Brain pericyte (primary cell): ENCODE measurements around the gene NRXN3.

Experiments
- DNase-seq: peaks from one replicate; pipeline ENCODE4 v3.0.0-alpha.2; 2012; ENCODE audit warnings: low read depth, low spot score

The NRXN3 gene

DNA sequence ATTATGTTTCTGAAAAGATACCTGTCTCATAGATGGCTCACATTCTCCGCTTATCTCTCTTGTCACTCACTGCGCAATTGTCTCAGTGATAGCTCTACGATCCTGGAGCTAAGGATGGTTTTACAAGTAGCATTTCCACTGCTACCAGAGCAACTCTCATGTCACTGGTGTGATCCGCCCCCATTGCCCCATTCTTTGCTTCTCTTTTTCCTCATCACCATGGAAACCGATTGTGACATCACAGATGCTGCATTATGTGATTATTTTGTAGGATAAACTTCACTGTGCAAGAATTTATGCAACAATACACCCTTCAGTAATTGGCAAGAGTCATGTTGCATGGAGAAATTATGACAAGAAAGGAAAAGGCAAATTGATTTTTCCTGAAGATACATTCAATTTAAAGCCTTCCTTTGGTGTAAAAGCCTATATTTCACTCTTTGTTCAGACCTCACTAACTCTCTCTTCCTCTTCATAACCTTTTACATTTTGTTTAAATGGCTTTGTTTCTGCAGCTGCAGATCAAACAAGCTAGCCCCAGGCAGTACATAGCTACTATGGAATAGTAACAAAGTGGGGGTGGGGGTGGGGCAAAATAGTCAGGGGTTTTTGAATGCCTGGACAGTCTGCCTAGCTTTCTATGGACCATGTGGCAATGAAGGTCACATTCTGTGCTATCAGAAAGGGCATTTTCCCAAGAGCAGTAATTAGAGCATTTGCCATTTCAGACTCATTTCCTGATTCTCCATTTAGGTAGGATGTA is 539.8 kb downstream of the NRXN3 start:
- DNase-seq, result no peak

DNA sequence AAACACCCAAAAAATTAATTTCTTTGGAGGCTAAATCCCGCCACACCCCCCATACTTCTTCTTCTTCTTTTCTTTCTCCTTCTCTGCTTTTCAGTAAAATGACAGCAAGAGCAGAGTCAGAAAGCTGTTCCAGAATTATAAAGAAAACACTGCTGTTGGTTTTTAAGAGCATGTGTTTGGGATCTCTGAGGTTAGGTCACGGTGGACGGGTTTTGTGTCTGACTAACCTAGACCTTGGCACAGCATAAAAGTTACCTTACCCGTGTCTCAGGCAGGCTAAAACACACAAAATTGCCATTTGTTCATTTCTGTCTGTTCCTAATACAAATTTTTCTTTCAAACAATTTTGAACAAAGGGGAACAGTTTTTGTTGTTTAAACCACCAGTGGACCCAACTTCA is 540.8 kb downstream of the NRXN3 start:
- no peak for DNase-seq

DNA sequence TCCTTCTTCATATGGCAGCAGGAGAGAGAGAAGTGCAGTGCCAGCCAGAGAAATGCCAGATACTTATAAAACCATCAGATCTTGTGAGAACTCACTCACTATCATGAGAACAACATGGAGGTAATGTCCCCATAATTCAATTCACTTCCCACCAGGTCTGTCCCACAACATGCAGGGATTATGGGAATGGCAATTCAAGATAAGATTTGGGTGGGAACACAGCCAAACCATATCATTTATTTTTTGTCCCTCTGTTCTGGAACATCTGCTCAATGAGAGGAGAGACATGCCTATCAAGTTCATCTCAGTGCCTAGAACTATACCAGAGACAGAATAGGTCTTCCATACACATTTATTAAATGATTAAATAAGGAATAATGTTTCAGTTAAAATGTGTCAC is 543.5 kb downstream of the NRXN3 start:
- DNase-seq, result no peak

DNA sequence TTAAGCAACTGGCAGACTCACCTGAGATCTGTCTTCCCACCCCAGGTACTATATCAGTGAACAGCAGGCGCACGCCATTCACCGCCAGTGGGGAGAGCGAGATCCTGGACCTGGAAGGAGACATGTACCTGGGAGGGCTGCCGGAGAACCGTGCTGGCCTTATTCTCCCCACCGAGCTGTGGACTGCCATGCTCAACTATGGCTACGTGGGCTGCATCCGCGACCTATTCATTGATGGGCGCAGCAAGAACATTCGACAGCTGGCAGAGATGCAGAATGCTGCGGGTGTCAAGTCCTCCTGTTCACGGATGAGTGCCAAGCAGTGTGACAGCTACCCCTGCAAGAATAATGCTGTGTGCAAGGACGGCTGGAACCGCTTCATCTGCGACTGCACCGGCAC is 544.5 kb downstream of the NRXN3 start:
- no peak for DNase-seq

DNA sequence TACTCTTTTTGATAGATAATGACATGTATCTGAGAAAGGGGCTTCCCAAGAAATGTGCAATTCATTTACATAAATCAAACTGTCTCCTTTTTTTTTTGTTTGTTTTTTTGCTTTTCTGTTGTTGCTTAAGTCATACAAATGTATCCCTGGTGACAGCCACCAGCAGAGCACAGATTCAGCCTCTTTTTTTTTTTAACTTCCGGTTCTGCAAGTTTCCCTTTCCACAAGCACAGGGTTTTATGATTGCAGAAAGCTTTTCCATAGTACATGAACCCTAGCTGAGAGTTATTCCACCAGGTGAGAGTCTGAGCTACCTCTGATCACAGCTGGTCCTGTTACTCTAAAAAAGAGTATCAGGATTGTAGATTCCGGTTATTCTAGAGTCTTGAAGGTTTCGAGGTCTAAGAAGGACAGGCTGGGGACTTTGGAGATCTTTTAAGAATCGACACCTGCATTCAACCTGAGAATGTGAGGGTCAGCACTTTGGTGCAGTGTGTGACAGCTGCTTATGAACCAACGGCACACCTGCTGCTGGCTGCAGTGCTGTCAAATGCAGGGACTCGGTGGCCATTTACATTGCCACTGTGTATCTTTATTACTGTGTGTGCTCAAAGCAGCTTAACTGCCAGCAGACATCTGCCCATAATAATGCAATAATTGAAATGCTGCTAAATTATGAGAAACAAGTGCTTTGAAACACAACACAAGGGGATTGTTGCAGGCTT is 551.7 kb downstream of the NRXN3 start:
- no peak for DNase-seq

DNA sequence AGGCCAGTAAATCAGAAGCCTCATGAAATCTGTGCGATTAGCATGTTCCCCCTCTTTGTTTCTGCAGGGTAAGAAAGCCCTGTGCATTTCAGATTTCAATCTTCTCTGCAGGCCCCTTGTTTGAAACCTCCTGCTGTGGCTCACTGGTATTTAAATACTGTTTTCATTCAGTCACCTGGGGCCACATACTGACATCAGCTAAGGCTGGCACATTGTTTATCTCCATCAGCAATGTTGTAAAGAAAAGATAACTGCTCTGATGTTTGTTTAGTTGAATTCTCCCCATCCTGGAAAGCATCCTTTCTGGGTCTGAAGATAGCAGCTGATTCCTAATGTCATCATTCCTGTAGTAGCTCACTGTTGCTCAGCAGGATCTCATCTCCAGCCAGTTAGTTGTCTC is 554.9 kb downstream of the NRXN3 start:
- DNase-seq, result no peak

DNA sequence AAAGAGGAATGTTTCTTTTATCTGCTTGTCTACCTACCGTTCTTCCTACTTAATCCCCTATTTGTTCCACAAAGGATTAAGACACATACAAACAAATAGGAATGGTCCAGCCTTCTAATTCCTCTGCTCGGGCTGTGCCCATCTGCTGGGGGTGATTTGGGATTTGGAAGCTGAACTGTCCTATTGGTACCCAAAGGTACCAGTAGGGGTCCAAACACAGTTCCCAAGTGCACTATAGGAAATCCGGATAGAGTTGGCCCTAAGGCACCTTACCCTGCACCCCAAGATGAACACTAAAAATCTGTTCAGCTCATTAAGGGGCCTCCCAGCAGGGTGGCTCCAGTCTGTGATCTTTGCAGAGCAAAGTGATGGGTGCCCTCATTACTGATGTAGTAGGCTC is 566.9 kb downstream of the NRXN3 start:
- DNase-seq, result no peak

DNA sequence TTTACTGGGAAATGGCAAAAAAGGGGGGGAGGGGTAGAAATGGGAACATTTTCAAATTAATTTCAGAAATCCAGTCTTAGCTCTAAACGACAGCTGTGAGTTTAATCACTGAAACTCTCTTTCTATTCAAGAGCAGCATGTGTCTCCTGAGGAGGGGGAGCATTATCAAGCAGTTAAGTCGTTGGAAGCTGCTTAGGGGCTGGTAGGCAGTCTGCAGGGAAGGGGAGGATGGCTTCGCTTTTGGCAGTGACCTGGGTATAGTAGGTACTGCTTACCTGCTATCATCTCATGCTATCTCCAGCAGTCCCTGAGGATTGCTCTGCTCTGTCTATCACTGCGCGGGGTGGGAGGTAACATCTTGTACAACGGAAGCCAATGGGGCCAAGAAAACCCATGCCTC is 567.4 kb downstream of the NRXN3 start:
- no peak for DNase-seq

DNA sequence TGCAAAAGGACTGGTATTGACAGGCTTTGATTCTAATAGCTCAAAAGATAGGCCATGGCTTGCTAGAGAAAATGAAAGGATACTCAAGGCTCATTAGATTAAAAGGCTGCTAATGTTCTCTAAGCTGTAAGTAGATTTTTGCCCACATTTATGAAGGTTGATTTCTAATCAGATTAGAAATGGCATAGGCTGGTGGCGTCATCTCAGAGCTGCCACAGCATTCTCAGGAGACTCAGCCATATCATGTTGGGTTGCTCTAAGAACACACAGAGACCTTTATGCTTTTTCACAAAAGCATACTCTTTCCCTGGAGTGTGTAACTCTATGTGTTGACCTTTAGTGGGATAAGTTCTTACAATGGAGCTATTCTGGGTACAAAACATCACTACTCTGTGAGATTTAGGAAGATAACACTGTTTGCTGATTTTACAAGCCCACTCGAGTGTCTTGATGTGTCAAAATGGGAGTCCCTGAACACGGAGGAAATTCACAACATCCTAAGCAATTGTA is 576.0 kb downstream of the NRXN3 start:
- DNase-seq, result no peak

DNA sequence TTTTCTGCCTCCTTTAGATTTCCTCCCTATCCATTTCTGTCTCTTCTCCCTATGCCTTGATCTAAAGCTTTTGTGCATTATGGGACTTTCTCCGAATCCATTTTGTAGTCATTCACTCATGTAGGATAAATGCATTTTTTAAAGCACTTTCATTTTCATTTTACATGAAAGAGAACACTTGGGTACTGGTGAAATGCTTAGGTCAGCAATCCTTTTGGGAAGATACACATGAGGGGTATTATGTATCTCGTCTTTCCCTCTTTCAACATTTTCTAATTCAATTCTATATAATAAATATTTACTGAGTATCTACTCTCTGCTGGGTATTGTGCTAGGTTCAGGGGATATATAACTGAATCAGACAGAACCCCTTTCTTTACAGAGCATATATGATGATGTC is 577.6 kb downstream of the NRXN3 start:
- DNase-seq, result no peak

DNA sequence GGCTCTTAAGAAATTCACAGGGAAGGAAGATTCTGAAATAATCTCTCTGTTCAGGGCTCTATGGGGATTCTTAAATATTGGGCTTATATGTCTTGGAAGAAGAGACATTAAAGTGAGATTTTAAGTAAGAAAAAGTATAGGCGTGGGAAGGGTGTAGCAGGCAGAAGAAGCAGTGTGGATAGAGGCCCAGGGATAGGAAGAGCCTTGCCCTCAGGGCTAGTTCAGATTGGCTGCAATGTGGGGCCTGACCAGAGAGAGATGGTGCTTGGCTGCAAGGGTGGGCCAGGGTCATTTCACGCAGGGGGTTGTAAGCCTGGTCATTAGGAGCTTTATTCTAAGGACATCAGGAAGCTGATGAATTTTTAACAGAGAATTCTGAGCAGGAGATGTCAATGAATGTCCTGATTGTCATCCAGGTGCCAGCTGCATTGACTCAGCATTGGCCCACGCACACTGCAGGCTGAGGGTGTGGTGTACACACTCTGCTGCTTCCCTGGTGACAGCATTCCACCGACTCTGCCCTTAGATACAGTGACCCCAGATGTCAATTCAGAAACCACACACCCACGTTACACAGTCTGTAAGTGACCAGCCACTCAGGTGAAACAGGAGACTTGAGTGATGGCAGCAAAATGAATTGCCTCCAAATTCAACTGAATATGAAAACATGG is 582.5 kb downstream of the NRXN3 start:
- DNase-seq, result no peak

DNA sequence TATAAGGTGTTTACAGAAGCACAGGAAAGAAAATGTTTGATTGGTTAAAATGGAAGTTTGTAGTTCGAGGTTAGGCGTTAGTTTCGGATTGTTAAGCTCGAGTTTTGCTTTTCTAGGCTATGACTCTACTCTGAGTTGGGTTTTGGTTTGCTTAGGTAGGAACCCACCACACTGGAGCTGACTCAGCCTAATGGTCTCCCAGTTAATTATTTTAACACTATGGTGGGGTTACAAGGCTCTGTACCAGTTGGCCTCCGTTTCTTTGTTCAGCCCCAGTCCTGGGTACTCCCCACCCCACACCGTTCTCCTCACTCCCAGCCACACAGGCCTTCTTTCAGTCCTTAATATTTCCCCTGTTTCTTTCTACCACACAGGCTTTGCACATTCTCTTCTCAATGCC is 583.9 kb downstream of the NRXN3 start:
- DNase-seq, result no peak

DNA sequence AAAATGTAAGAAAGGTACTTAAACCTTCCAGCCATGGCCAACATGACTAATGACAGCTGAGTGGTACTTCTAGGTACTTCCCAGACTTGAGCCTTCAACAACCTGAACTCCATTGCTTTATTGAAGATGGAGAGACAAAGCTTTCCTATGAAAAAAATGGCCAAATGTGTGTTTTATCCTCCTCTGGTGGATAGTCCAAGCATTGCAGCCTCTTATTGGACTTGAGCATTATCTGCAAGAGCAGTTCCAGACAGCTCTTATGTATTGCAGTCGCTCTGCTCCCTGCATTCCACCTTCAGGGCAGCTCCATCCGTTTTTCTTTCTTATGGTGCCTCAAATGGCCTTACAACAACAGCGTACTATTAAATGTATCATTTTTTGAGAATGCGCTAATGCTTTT is 588.2 kb downstream of the NRXN3 start:
- DNase-seq, result no peak

DNA sequence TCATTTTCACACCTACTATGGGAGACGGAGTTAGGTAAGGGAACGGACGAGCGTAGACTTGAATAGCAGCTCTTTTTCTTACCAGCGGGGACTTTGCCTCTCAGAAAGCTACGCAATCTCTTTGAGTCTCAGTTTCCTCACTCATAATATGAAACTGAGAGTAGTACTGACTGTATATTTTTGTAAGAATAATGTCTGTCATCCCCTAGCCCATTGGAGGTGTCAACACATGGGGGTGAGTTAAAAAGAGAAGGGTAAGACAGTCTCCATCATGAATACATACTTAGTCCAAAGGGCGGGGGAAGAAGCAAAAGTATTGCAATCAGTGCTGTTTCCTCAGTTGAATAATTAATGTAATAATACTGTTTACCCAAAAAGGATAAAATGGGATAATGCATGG is 592.2 kb downstream of the NRXN3 start:
- no peak for DNase-seq

DNA sequence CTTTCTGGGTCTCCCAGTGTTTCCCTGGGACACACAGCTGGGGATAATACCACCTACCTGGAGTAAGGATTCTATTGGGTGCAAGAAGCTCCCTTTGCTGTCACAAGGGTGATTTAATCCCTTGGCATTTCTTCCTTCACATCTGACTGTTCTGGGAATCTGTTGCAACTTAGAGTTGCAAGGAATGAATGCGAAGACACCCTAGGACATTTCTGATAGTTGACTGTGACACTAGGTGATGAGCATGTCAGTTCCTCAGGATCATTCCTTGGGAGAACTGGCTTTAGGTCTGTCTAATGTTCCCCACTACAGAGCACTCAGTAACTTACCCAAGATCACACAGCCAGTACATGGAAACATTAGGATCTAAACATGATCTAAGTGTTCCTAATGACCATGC is 593.6 kb downstream of the NRXN3 start:
- no peak for DNase-seq

DNA sequence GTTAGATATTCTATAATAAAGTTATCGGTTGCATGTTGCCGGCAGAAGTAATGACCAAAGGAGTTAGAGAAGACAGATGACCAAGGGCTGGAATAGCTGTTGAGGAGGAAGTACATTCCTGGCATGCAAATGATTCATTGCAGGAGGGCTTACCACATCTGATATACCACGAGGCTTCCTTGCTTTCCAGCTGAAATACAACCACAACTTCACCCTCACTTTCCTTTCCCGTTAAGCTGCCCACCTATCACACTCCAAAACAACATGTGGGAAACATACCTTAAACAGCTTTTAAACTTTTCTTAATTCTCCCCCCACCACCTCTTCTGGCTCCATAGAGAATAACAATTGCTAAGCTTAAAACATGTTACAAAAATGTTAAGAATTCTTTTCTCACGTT is 594.1 kb downstream of the NRXN3 start:
- no peak for DNase-seq

DNA sequence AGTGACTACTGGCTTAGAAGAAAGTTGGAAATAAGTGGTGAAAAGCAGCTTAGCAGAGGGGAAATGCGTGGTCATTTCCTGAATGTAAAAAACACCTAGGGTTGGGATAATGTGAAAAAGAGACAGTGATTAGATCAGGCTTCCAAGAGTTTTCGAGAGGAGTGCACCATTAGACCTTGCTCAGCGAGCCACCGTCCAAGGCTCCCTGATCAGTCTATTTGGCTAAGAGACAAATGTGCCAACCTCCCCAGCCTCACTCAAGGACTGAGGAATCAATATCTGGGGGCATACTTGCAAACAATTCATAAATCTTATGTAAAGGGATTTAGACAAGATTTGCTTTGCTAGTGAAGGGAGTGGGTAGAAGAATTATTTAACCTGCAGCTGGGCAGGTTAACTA is 594.5 kb downstream of the NRXN3 start:
- no peak for DNase-seq

DNA sequence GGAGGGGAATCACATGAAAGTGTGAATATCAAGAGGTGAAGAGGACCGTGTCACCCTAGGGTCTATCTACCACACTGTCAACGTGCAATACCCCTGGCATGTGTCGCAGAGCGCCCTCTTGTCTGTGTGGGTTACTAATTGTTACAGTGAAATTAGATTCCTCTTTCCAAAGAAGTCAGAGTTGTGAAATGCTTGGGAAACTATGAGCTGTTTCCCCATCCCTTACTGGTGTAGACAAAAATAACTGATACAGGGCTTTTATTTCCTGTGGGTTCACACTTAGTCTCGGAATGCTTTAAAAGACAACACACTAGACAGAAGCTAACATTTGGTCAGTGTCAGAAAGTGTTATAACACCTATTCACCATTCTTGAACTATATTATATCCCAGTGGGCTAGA is 597.3 kb downstream of the NRXN3 start:
- DNase-seq, result no peak

DNA sequence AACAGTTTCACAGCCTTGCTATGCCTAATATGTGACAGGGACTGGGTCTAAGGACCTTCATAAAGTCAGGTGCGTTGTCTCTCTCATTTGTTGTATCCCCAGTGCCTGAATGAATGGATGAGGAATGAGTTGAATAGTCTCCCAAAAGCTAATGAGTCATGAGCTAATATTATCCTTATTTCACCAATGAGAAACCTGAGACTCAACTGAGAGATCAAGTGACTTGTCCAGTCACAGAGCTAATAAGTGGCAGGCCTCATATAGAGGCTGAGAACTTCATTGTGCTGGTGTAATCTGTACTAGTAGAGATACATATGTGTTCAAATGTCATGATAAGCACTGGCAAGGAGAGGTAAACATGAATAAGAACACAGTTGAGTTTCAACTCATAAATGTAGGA is 612.4 kb downstream of the NRXN3 start:
- DNase-seq, result no peak

DNA sequence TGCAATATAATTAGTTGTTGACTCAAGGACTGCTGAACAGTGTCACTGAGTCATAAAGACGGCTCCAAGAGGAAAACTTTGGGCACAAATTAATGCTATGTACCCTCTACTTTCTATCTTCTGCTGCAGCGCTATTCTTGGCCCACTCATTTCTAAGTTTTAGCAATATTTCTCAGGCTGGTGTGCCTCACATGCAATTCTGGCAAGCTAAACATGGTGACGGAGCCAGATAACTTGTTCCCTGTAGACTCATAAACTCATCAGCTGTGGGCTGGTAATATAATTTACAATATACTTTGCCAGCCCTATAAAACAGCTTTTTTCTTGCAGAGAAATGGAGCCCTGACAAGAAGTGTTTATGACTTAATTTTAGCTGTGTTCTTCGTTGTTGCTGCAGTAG is 615.1 kb downstream of the NRXN3 start:
- no peak for DNase-seq

DNA sequence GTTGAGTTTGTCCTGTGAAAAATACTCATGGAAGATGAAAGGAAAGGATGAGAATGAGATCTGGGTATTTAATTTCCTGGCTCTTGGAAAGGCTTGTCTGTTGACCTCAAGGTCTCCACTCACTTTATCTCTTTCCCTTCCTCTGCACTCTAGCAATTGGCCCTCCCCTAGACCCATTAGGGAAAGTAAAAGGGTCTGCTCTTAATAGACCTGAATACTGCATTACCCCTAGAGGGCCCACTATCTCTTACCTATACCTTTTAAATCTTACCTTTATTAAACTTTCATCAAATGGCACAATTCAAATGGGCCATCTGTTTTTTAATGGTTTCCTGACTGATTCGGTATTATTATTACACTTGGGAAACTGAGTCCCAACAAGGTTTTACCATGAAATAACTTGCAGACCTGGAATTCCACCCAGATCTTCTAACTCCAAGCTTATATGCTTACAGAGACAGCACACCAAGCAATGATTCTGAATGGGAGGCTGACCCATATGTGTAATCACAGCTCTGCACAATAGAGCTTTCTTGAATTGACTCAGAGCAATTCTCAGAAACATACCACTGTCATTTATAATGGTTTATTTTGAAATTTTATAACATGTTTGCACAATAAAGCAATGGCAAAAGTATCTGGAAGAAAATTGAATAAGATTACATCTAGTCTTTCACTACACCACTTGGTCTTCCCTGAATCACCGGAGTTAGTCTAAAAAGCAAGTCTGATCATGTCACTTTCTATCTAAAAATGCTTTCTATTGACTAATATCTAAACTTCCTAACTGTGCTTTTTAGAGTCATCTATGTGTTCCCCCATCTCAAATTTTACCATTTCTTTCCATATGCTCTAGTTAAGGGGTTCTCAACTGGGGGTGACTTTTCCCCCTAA is 618.5 kb downstream of the NRXN3 start:
- DNase-seq, result no peak

DNA sequence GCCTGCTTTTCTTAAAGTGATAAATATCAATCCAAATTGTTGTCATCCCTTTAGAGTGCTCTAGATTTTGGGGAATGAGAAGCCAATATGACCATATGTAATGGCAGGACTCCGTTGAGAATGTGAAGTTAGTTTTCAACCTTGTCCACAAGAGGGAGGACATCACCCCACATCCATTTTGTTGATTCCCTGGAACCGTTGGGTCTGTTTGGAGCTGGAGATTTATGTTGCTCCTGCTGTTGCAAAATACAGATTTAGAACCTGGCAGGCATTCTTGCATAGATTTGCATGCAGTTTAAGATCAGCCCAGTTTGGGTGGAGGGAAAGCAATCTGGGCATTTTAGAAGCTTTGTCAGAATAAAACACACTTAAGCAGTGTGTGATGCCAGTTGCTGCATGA is 620.1 kb downstream of the NRXN3 start:
- DNase-seq, result no peak
